22Rv1 (cell line): ENCODE measurements around the gene TEKT1.
"Not testable (repeated sequence)": the region's sequence is repeated elsewhere in the genome, so short reads cannot be mapped to it uniquely, and the experiment has no call there.

Experiments used
- H3K27ac ChIP-seq: fragments of 450-650 bp; 2 replicates; pipeline ENCODE4 v1.5.1; 2017
- CTCF ChIP-seq: fragments of 450-650 bp; IDR thresholded peaks from 2 replicates; pipeline ENCODE4 v1.5.1; 2017; ENCODE audit warnings: mild to moderate bottlenecking
- ZFX ChIP-seq: fragments of 450-650 bp; IDR thresholded peaks from 2 replicates; pipeline ENCODE4 v1.6.1; 2017; ENCODE audit warnings: antibody characterized with exemption, borderline replicate concordance

The TEKT1 gene

GRCh38 chr17:6831661-6832263, at the start of gene TEKT1:
TSS of gene TEKT1 (minus strand) at chr17:6831729. CDS start at chr17:6830376, 1,353 bp downstream.
- no peak within 1 kb of the TSS for H3K27ac ChIP-seq
- TF ChIP-seq ZFX (no peak), CTCF (no peak)

DNA sequence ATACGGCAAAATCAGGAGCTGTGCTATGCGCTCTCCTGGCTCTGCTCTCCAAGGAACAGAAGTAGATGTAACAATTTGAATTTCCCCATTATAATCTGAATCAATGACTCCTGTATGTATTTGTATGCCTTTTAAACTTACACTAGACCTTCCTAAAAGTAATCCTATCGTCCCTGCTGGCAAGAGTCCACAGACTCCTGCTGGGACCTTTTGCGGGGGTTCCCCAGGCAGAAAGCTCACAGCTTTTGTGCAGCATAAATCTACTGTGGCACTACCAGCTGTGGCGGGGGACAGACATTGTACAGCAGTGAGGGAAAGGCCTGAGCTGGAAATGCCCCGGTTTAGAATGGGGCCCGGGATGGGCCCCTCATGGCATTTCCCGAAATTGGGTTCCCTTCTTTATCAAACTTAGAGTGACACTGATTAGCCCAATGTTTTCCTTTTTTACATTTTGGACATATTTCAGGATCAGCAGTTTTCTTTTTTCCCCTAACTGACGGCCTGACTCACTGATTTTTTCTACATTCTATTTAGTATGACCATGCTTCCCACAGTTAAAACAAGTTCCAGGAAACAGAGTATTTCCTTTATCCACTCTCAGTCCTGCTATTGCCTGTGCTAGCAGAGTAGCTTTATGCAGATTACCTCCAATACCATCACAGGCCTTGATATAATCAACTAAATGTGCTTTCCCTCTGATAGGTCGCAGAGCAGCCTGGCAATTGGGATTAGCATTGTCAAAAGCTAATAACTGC, 47.9 kb upstream of the TEKT1 start:
- not testable (repeated sequence) for H3K27ac ChIP-seq

- H3K27ac ChIP-seq = not testable (repeated sequence)
These were observed 43.7 kb upstream of the TEKT1 start for GRCh38 chr17:6875276-6875675.

- H3K27ac ChIP-seq = no peak overlapping the region
- no peak for TF ChIP-seq ZFX
- TF ChIP-seq CTCF = no peak
These were observed 41.4 kb upstream of the TEKT1 start for GRCh38 chr17:6872936-6873335.

DNA sequence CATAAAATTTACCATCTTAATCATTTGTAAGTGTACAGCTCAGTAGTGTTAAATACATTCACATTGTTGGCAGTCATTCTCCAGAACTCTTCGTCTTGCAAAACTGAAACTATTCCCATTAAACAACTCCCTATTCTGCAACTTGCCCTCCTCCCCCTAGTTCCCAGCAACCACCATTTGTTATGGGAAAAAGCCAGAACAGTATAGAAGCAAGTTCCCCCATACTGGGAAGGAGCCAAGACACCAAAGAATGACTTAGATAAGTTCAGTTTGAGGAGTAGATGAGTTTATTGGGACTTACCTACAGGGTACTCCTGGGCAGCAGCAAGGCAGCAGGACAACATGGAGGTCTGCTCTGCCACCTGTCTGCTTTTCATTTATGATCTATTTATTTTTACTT, 39.3 kb upstream of the TEKT1 start:
- no peak overlapping the region for H3K27ac ChIP-seq
- TF ChIP-seq CTCF (no peak), ZFX (no peak)

GRCh38 chr17:6868582-6868981, 37.1 kb upstream of the TEKT1 start:
- no peak overlapping the region for H3K27ac ChIP-seq
- TF ChIP-seq ZFX (no peak), CTCF (no peak)

DNA sequence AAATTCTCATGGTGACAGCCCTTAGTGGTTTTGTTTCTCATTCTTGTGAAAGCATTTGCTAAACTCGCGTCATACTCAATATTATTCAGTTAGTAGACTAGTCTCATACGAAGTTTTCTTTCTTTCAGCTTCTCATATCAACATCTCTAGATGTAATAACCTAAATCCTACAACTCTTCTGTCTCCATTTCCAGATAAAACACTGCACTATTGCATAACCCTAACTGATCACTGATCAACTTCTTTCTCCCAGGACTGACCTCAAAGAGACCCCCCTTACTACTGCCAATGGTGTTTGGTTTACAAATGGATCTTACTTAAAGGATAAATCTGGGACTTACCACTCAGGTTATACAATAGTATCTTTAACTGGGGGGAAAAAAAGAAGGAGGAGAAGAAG, 36.3 kb upstream of the TEKT1 start:
- TF ChIP-seq CTCF (no peak), ZFX (no peak)
- no peak overlapping the region for H3K27ac ChIP-seq

DNA sequence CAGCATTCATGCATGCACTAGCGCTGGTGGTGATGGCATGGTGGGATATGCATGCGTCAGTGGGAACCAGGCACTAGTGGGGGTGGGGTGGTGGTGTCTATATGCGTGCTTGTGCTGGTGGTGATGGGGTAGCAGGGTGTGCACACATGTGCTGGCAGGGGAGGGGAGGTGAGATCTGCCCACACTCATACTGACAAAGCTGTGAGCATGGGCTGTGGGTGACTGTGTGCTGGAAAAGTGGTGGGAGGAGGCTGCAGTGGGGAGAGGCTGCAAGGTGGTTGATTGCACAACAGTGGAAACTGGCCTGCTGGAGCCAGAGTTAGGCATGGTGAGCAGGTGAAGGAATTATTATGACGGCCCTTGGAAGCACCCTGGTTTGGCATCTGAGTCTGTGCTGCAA, 31.3 kb upstream of the TEKT1 start:
- no peak overlapping the region for H3K27ac ChIP-seq
- TF ChIP-seq CTCF (no peak), ZFX (no peak)
